HCT116 (cell line): ENCODE data around the gene ARID4A. TPM values are rescaled to one million over a fixed set of nuclear protein-coding genes. Genes with fewer than 3 reads are reported as not detected.
A peak's percentile ranks its signal among the peaks of the same experiment; 100 is the strongest.

ENCODE experiments used
- ATAC-seq: fragments of 200-7000 bp; cut with Tn5 transposase; 2 replicates; pipeline ENCODE4 v1.9.1; 2020; ENCODE audit warnings: mild to moderate bottlenecking, moderate library complexity
- Bru-seq: library from RNA; stranded (reverse); fragments of 400-500 nt; gene quantifications from one replicate; lab custom pipeline; 2021; lab: Mats Ljungman, UMichigan
- BruChase-seq, 2 experiments: library from RNA; stranded (reverse); fragments of 400-500 nt; gene quantifications; one replicate each; lab custom pipeline; 2021; lab: Mats Ljungman, UMichigan
- BruUV-seq: library from RNA; stranded (reverse); fragments of 400-500 nt; replicated peaks from 2 replicates; lab custom pipeline; 2021; lab: Mats Ljungman, UMichigan
- CTCF ChIA-PET: fragments of 300-600 bp; sonication (Branson Sonifier 250); formaldehyde crosslinking; loops from one replicate; lab custom pipeline; 2021; ENCODE audit warnings: antibody characterized with exemption; lab: Charles Lee
- POLR2A ChIA-PET: fragments of 300-600, 350-600 bp; sonication (Branson Sonifier 250); formaldehyde crosslinking; loops from one replicate; lab custom pipeline; 2021; ENCODE audit warnings: antibody characterized with exemption; lab: Charles Lee
- RAD21 ChIA-PET, 2 experiments: fragments of 300-600 bp; sonication (Branson Sonifier 250); formaldehyde crosslinking; loops; one replicate each; lab custom pipeline; 2023; ENCODE audit warnings: low total read pairs in 2 of 2; ENCODE audit not compliant: uncharacterized antibody in 2 of 2, unreplicated experiment in 2 of 2, low non-redundant PET in 1 of 2; lab: Charles Lee
- DNase-seq: peaks from one replicate; pipeline ENCODE4 v3.0.0-alpha.2; 2010; ENCODE audit warnings: low read depth, low spot score
- H2AFZ ChIP-seq: fragments of 200-600 bp; shearing (Covaris generic), sonication (generic); 2 replicates; pipeline ENCODE4 v1.6.1; 2017; ENCODE audit warnings: low read depth, mixed run types, mixed read lengths, antibody characterized with exemption, low read length; ENCODE audit not compliant: poor library complexity, severe bottlenecking
- H3K27ac ChIP-seq: 2 replicates; pipeline ENCODE4 v1.5.1; 2012; ENCODE audit warnings: low read depth, low read length
- H3K27me3 ChIP-seq: fragments of 200-600 bp; sonication (generic); 2 replicates; pipeline ENCODE4 v1.6.1; 2016; ENCODE audit warnings: mixed run types, low read length, mixed read lengths; ENCODE audit not compliant: insufficient read depth
- H3K36me3 ChIP-seq, 2 experiments: fragments of 200-500 bp in 1 of 2; fragments of 200-600 bp in 1 of 2; sonication (Bioruptor generic) in 1 of 2; sonication (generic) in 1 of 2; 2 replicates each; pipeline versions ENCODE4 v1.5.1 to v1.6.1; 2014 to 2016; ENCODE audit warnings: low read length in 2 of 2, inconsistent platforms in 1 of 2, mixed read lengths in 1 of 2, mixed run types in 1 of 2; ENCODE audit not compliant: insufficient read depth in 2 of 2, control insufficient read depth in 1 of 2
- H3K4me1 ChIP-seq, 2 experiments: fragments of 200-600 bp in 1 of 2; sonication (generic) in 1 of 2; 2 replicates each; pipeline versions ENCODE4 v1.5.1 to v1.6.1; 2012 to 2017; ENCODE audit warnings: low read length in 2 of 2, inconsistent platforms in 1 of 2, mild to moderate bottlenecking in 1 of 2, mixed read lengths in 1 of 2, mixed run types in 1 of 2, moderate library complexity in 1 of 2; ENCODE audit not compliant: insufficient read depth in 2 of 2, control insufficient read depth in 1 of 2
- H3K4me2 ChIP-seq: fragments of 200-600 bp; sonication (generic); 2 replicates; pipeline ENCODE4 v1.6.1; 2017; ENCODE audit warnings: mixed run types, low read length, mixed read lengths
- H3K4me3 ChIP-seq, 2 experiments: fragments of 200-600 bp in 1 of 2; sonication (generic) in 1 of 2; replicated peaks in 1 of 2; 2 replicates each; pipeline ENCODE4 v1.5.1; 2011 to 2016; ENCODE audit warnings: low read length in 2 of 2, control low read depth in 1 of 2, low read depth in 1 of 2, mild to moderate bottlenecking in 1 of 2, mixed read lengths in 1 of 2, mixed run types in 1 of 2
- H3K79me2 ChIP-seq: fragments of 200-600 bp; sonication (generic); 2 replicates; pipeline ENCODE4 v1.6.1; 2017; ENCODE audit warnings: mild to moderate bottlenecking, mixed run types, low read length, moderate library complexity, mixed read lengths; ENCODE audit not compliant: insufficient read depth
- H3K9ac ChIP-seq: fragments of 200-600 bp; sonication (generic); 2 replicates; pipeline ENCODE4 v1.6.1; 2016; ENCODE audit warnings: low read length, mixed read lengths
- H3K9me2 ChIP-seq: fragments of 200-600 bp; sonication (generic), shearing (Covaris generic); 2 replicates; pipeline ENCODE4 v1.6.1; 2017; ENCODE audit warnings: mixed run types, mild to moderate bottlenecking, moderate library complexity; ENCODE audit not compliant: insufficient read depth
- H3K9me3 ChIP-seq, 2 experiments: fragments of 200-500 bp in 1 of 2; fragments of 200-600 bp in 1 of 2; sonication (Bioruptor generic) in 1 of 2; sonication (generic) in 1 of 2; 2 replicates each; pipeline ENCODE4 v1.6.1; 2014 to 2017; ENCODE audit warnings: low read length in 2 of 2, mixed read lengths in 2 of 2, inconsistent platforms in 1 of 2, low read depth in 1 of 2, mild to moderate bottlenecking in 1 of 2, mixed run types in 1 of 2, moderate library complexity in 1 of 2; ENCODE audit not compliant: control insufficient read depth in 1 of 2, insufficient read depth in 1 of 2
- H4K20me1 ChIP-seq: fragments of 200-600 bp; sonication (generic), shearing (Covaris generic); 2 replicates; pipeline ENCODE4 v1.6.1; 2017; ENCODE audit warnings: mixed run types, mild to moderate bottlenecking, moderate library complexity; ENCODE audit not compliant: insufficient read depth
- CEBPB ChIP-seq: IDR thresholded peaks from 2 replicates; pipeline ENCODE4 v1.6.1; 2012; ENCODE audit warnings: low read depth
- CTCF ChIP-seq, 3 experiments: fragments of 200-600 bp in 1 of 3; sonication (generic) in 1 of 3; IDR thresholded peaks in 2 of 3; conservative IDR thresholded peaks in 1 of 3; 2 replicates each; pipeline ENCODE4 v1.5.1; 2012 to 2017; ENCODE audit warnings: low read depth in 2 of 3, low read length in 2 of 3, antibody characterized with exemption in 1 of 3, borderline replicate concordance in 1 of 3, control low read depth in 1 of 3, mild to moderate bottlenecking in 1 of 3, mixed read lengths in 1 of 3, mixed run types in 1 of 3, moderate library complexity in 1 of 3; ENCODE audit not compliant: insufficient read depth in 1 of 3
- EZH2 ChIP-seq: fragments of 200-600 bp; sonication (generic); IDR thresholded peaks from 2 replicates; pipeline ENCODE4 v1.6.1; 2017; ENCODE audit warnings: antibody characterized with exemption, mixed run types
- EZH2phosphoT487 ChIP-seq: fragments of 200-600 bp; IDR thresholded peaks from 2 replicates; pipeline ENCODE4 v1.6.1; 2018; ENCODE audit warnings: antibody characterized with exemption, borderline replicate concordance
- FOSL1 ChIP-seq: IDR thresholded peaks from 2 replicates; pipeline ENCODE4 v1.6.1; 2012; ENCODE audit warnings: low read depth
- POLR2AphosphoS5 ChIP-seq: IDR thresholded peaks from 2 replicates; pipeline ENCODE4 v1.6.1; 2011; ENCODE audit warnings: mild to moderate bottlenecking, low read depth, low read length, moderate library complexity
- SIN3A ChIP-seq: IDR thresholded peaks from 2 replicates; pipeline ENCODE4 v1.6.1; 2012; ENCODE audit warnings: low read depth
- TCF7L2 ChIP-seq: IDR thresholded peaks from 2 replicates; pipeline ENCODE4 v1.7.0; 2011; ENCODE audit warnings: borderline replicate concordance, inconsistent platforms; ENCODE audit not compliant: insufficient read depth, insufficient read length; ENCODE audit errors: extremely low read depth
- intact Hi-C: fragments of 100-400 bp; cut with micrococcal nuclease; formaldehyde crosslinking; loops from 2 replicates; pipeline ENCODE4 v1.10.0; 2022
- long read RNA-seq: library from polyadenylated mRNA; unstranded; transcript quantifications from one replicate; pipeline ENCODE4 v2.0.0, GENCODE V29; 2021; ENCODE audit not compliant: unreplicated experiment
- polyA plus RNA-seq: library from polyadenylated mRNA; unstranded; fragments of >200 nt; gene quantifications from 2 replicates; pipeline ENCODE4 v1.2.1, GENCODE V29; 2012; ENCODE audit warnings: missing spikeins
- total RNA-seq: library from RNA; stranded (reverse); gene quantifications from one replicate; pipeline ENCODE4 v1.2.1, GENCODE V29; 2021; ENCODE audit not compliant: unreplicated experiment
- TF ChIP-seq, protein P1 (sequence below): IDR thresholded peaks from 2 replicates; pipeline ENCODE4 v1.6.1; 2012
- TF ChIP-seq, protein P2 (sequence below): IDR thresholded peaks from 2 replicates; pipeline ENCODE4 v1.6.1; 2012; ENCODE audit warnings: low read depth

ARID4A gene, protein sequence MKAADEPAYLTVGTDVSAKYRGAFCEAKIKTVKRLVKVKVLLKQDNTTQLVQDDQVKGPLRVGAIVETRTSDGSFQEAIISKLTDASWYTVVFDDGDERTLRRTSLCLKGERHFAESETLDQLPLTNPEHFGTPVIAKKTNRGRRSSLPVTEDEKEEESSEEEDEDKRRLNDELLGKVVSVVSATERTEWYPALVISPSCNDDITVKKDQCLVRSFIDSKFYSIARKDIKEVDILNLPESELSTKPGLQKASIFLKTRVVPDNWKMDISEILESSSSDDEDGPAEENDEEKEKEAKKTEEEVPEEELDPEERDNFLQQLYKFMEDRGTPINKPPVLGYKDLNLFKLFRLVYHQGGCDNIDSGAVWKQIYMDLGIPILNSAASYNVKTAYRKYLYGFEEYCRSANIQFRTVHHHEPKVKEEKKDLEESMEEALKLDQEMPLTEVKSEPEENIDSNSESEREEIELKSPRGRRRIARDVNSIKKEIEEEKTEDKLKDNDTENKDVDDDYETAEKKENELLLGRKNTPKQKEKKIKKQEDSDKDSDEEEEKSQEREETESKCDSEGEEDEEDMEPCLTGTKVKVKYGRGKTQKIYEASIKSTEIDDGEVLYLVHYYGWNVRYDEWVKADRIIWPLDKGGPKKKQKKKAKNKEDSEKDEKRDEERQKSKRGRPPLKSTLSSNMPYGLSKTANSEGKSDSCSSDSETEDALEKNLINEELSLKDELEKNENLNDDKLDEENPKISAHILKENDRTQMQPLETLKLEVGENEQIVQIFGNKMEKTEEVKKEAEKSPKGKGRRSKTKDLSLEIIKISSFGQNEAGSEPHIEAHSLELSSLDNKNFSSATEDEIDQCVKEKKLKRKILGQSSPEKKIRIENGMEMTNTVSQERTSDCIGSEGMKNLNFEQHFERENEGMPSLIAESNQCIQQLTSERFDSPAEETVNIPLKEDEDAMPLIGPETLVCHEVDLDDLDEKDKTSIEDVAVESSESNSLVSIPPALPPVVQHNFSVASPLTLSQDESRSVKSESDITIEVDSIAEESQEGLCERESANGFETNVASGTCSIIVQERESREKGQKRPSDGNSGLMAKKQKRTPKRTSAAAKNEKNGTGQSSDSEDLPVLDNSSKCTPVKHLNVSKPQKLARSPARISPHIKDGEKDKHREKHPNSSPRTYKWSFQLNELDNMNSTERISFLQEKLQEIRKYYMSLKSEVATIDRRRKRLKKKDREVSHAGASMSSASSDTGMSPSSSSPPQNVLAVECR
- 13.9 TPM for total RNA-seq
- polyA plus RNA-seq = 5.0 and 5.2 TPM in 2 replicates
- percentile 72 among the genes with signal in this experiment for Bru-seq, nascent RNA
- percentile 57 among the genes with signal in this experiment for BruChase-seq, experiment 1, labeled RNA remaining after a 6-hour chase
- BruChase-seq, experiment 2, labeled RNA remaining after a 2-hour chase = percentile 68 among the genes with signal in this experiment
- long read RNA-seq, partial matches to known transcripts = 17 of 23 reads
- long read RNA-seq, other reads (novel, unspliced or antisense) = 6 of 23 reads

- Histone ChIP-seq H3K9ac (peak within 1 kb of the TSS; percentile 82), H3K79me2 (peaks cover 45% of the 10 kb centered on the region), H3K27me3 (no peaks in the 10 kb centered on the region), H3K4me3 (peak within 1 kb of the TSS; percentile 83 to 91), H3K4me2 (peak within 1 kb of the TSS; percentile 92), H3K4me1 (peaks cover 12 to 13% of the 10 kb centered on the region in 2 experiments), H4K20me1 (0 out of 2 replicates have a peak, but pooled peaks cover 11% of the 10 kb centered on the region), H2AFZ (no peak within 1 kb of the TSS), H3K9me2 (no peaks in the 10 kb centered on the region), H3K27ac (peak within 1 kb of the TSS; percentile 83), H3K36me3 (peaks cover 15 to 17% of the 10 kb centered on the region in 2 experiments; a peak in 3 of 4 replicates), H3K9me3 (no peaks in the 10 kb centered on the region)
- CTCF ChIA-PET = interaction anchor here (0.6 to 1.2 kb wide), 2 partner anchors 15 to 97 kb away, joined by 3 read pairs; partner anchors contain the start of gene TOMM20L
- BruUV-seq = TSS peak; percentile 38
- POLR2A ChIA-PET = interaction anchor here (0.7 to 1.5 kb wide), 18 partner anchors 9 to 1185 kb away, joined by 3 to 9 read pairs (median 3); partner anchors contain the start of genes ACTR10, KIAA0586, L3HYPDH and PSMA3
- RAD21 ChIA-PET = no interaction called here
- ATAC-seq (peak; percentile 25), DNase-seq (no peak)
- intact Hi-C loops = loop anchor here (1.0 to 2.0 kb wide), 2 partner anchors 54 to 129 kb away; partner anchors contain the start of genes KIAA0586, PSMA3 and TIMM9
- TF ChIP-seq POLR2AphosphoS5 (peak; percentile 23; the same call in 1 of the 2 replicates), SIN3A (peak; percentile 20; the same call in 1 of the 2 replicates), CEBPB (no peak), CTCF (IDR thresholded peaks at IDR 0.05 in 2 of 3, conservative IDR thresholded peaks at IDR 0.05 in 1 of 3; ENCODE audit: borderline replicate concordance in 1 of 3, insufficient read depth in 1 of 3, low read depth in 2 of 3, low read length in 2 of 3) (no peak), EZH2 (no peak), FOSL1 (no peak), EZH2phosphoT487 (no peak), TCF7L2 (no peak)
- TF ChIP-seq, protein P1, sequence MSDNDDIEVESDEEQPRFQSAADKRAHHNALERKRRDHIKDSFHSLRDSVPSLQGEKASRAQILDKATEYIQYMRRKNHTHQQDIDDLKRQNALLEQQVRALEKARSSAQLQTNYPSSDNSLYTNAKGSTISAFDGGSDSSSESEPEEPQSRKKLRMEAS = no peak
- TF ChIP-seq, protein P2, sequence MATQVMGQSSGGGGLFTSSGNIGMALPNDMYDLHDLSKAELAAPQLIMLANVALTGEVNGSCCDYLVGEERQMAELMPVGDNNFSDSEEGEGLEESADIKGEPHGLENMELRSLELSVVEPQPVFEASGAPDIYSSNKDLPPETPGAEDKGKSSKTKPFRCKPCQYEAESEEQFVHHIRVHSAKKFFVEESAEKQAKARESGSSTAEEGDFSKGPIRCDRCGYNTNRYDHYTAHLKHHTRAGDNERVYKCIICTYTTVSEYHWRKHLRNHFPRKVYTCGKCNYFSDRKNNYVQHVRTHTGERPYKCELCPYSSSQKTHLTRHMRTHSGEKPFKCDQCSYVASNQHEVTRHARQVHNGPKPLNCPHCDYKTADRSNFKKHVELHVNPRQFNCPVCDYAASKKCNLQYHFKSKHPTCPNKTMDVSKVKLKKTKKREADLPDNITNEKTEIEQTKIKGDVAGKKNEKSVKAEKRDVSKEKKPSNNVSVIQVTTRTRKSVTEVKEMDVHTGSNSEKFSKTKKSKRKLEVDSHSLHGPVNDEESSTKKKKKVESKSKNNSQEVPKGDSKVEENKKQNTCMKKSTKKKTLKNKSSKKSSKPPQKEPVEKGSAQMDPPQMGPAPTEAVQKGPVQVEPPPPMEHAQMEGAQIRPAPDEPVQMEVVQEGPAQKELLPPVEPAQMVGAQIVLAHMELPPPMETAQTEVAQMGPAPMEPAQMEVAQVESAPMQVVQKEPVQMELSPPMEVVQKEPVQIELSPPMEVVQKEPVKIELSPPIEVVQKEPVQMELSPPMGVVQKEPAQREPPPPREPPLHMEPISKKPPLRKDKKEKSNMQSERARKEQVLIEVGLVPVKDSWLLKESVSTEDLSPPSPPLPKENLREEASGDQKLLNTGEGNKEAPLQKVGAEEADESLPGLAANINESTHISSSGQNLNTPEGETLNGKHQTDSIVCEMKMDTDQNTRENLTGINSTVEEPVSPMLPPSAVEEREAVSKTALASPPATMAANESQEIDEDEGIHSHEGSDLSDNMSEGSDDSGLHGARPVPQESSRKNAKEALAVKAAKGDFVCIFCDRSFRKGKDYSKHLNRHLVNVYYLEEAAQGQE = no peak
Measured at GRCh38 chr14:58298477-58299400, at the start of gene ARID4A. Gene ARID4A (plus strand): TSS chr14:58298555. CDS start chr14:58299855, 1,300 bp downstream.
